IPS-20b (cell line): ENCODE measurements around the gene IGFLR1.

ENCODE experiments used
- H3K27ac ChIP-seq: one replicate; pipeline ENCODE4 v1.5.1; 2013; ENCODE audit warnings: low read length
- H3K27me3 ChIP-seq: 2 replicates; pipeline ENCODE4 v1.6.1; 2013; ENCODE audit warnings: mild to moderate bottlenecking, low read length, inconsistent platforms; ENCODE audit not compliant: insufficient read depth
- H3K36me3 ChIP-seq: 2 replicates; pipeline ENCODE4 v1.6.1; 2013; ENCODE audit warnings: low read depth, mild to moderate bottlenecking, inconsistent platforms, low read length, moderate library complexity; ENCODE audit not compliant: insufficient read depth
- H3K4me1 ChIP-seq: 2 replicates; pipeline ENCODE4 v1.6.1; 2013; ENCODE audit warnings: mild to moderate bottlenecking, control low read depth, inconsistent platforms, low read length, moderate library complexity; ENCODE audit not compliant: insufficient read depth
- H3K4me3 ChIP-seq: 2 replicates; pipeline ENCODE4 v1.5.1; 2013; ENCODE audit warnings: mild to moderate bottlenecking, low read length, inconsistent platforms
- H3K9ac ChIP-seq: 2 replicates; pipeline ENCODE4 v1.6.1; 2013; ENCODE audit warnings: low read depth, mild to moderate bottlenecking, inconsistent platforms, low read length, moderate library complexity
- H3K9me3 ChIP-seq: 2 replicates; pipeline ENCODE4 v1.6.1; 2013; ENCODE audit warnings: mild to moderate bottlenecking, low read depth, low read length, inconsistent platforms; ENCODE audit not compliant: insufficient read depth

The IGFLR1 gene

GRCh38 chr19:35722897-35723296, 19.4 kb downstream of the IGFLR1 start:
- no peaks in the 10 kb centered on the region for H3K4me1 ChIP-seq
- H3K9me3 ChIP-seq = no peaks in the 10 kb centered on the region
- H3K27me3 ChIP-seq = no peaks in the 10 kb centered on the region
- H3K27ac ChIP-seq = no peak overlapping the region
- H3K36me3 ChIP-seq = peaks cover 72% of the 10 kb centered on the region
- H3K9ac ChIP-seq = no peak overlapping the region
- H3K4me3 ChIP-seq = no peak overlapping the region

GRCh38 chr19:35722461-35722860, 19.8 kb downstream of the IGFLR1 start:
- Histone ChIP-seq H3K4me3 (no peak overlapping the region), H3K27me3 (no peaks in the 10 kb centered on the region), H3K9ac (no peak overlapping the region), H3K27ac (no peak overlapping the region), H3K4me1 (no peaks in the 10 kb centered on the region), H3K9me3 (no peaks in the 10 kb centered on the region), H3K36me3 (peaks cover 68% of the 10 kb centered on the region)

- no peaks in the 10 kb centered on the region for H3K9me3 ChIP-seq
- peaks cover 59% of the 10 kb centered on the region for H3K36me3 ChIP-seq
- H3K9ac ChIP-seq = no peak overlapping the region
- no peaks in the 10 kb centered on the region for H3K4me1 ChIP-seq
- H3K27me3 ChIP-seq = no peaks in the 10 kb centered on the region
- H3K27ac ChIP-seq = no peak overlapping the region
- H3K4me3 ChIP-seq = no peak overlapping the region
These were observed 20.9 kb downstream of the IGFLR1 start for GRCh38 chr19:35721374-35721773.

- no peak overlapping the region for H3K4me3 ChIP-seq
- H3K9me3 ChIP-seq = no peaks in the 10 kb centered on the region
- H3K36me3 ChIP-seq = peaks cover 51% of the 10 kb centered on the region
- H3K9ac ChIP-seq = no peak overlapping the region
- peaks cover 1% of the 10 kb centered on the region; the same call in 1 of the 2 replicates for H3K4me1 ChIP-seq
- no peak overlapping the region for H3K27ac ChIP-seq
- peaks cover 2% of the 10 kb centered on the region for H3K27me3 ChIP-seq
These were observed 21.6 kb downstream of the IGFLR1 start for GRCh38 chr19:35720648-35721047.

GRCh38 chr19:35720163-35720524, 22.1 kb downstream of the IGFLR1 start:
- peaks cover 7% of the 10 kb centered on the region for H3K27me3 ChIP-seq
- no peaks in the 10 kb centered on the region for H3K9me3 ChIP-seq
- H3K4me3 ChIP-seq = no peak overlapping the region
- no peak overlapping the region for H3K9ac ChIP-seq
- peaks cover 7% of the 10 kb centered on the region; the same call in 1 of the 2 replicates for H3K4me1 ChIP-seq
- H3K36me3 ChIP-seq = peaks cover 46% of the 10 kb centered on the region
- no peak overlapping the region for H3K27ac ChIP-seq

GRCh38 chr19:35719402-35720162, 22.7 kb downstream of the IGFLR1 start:
- no peak overlapping the region; the same call in 1 of the 2 replicates for H3K9ac ChIP-seq
- peak overlapping the region; percentile 91; the same call in 1 of the 2 replicates for H3K4me3 ChIP-seq

GRCh38 chr19:35718345-35719041, 23.8 kb downstream of the IGFLR1 start:
- Histone ChIP-seq H3K27me3 (peaks cover 9% of the 10 kb centered on the region), H3K4me1 (peaks cover 14% of the 10 kb centered on the region; the same call in 1 of the 2 replicates), H3K4me3 (peak overlapping the region; percentile 91), H3K27ac (no peak overlapping the region), H3K36me3 (peaks cover 30% of the 10 kb centered on the region), H3K9ac (peak overlapping the region; percentile 81), H3K9me3 (no peaks in the 10 kb centered on the region)

More at GRCh38 chr19:35719402-35720162, 22.7 kb downstream of the IGFLR1 start:
- peaks cover 11% of the 10 kb centered on the region; the same call in 1 of the 2 replicates for H3K4me1 ChIP-seq
- no peaks in the 10 kb centered on the region for H3K9me3 ChIP-seq
- H3K27ac ChIP-seq = no peak overlapping the region
- H3K36me3 ChIP-seq = peaks cover 41% of the 10 kb centered on the region
- peaks cover 9% of the 10 kb centered on the region for H3K27me3 ChIP-seq

- Histone ChIP-seq H3K36me3 (peaks cover 23% of the 10 kb centered on the region), H3K9me3 (no peaks in the 10 kb centered on the region), H3K9ac (peak within 1 kb of the TSS; percentile 94), H3K4me1 (peaks cover 14% of the 10 kb centered on the region; the same call in 1 of the 2 replicates), H3K27me3 (peaks cover 9% of the 10 kb centered on the region), H3K4me3 (peak within 1 kb of the TSS; percentile 91), H3K27ac (peak within 1 kb of the TSS; percentile 51)
These were observed 24.4 kb downstream of the IGFLR1 start, which contains the start of gene KMT2B for GRCh38 chr19:35717665-35718344. Gene KMT2B, plus strand, starts transcription at chr19:35718003. Its CDS starts 16 bp downstream, at chr19:35718019.

GRCh38 chr19:35716801-35717664, 25.2 kb downstream of the IGFLR1 start:
- H3K4me1 ChIP-seq = peaks cover 14% of the 10 kb centered on the region; the same call in 1 of the 2 replicates
- peak overlapping the region; percentile 79 for H3K27ac ChIP-seq
- peak overlapping the region; percentile 94 for H3K9ac ChIP-seq

GRCh38 chr19:35715981-35716800, 26.1 kb downstream of the IGFLR1 start:
- Histone ChIP-seq H3K4me1 (peaks cover 17% of the 10 kb centered on the region), H3K9me3 (no peaks in the 10 kb centered on the region), H3K36me3 (peaks cover 8% of the 10 kb centered on the region; the same call in 1 of the 2 replicates), H3K4me3 (peak overlapping the region; percentile 85), H3K27ac (peak overlapping the region; percentile 79), H3K9ac (peak overlapping the region; percentile 94), H3K27me3 (peaks cover 9% of the 10 kb centered on the region)

More at GRCh38 chr19:35716801-35717664, 25.2 kb downstream of the IGFLR1 start:
- Histone ChIP-seq H3K4me3 (peak overlapping the region; percentile 85), H3K36me3 (peaks cover 15% of the 10 kb centered on the region), H3K27me3 (peaks cover 9% of the 10 kb centered on the region), H3K9me3 (no peaks in the 10 kb centered on the region)
